ENCODE measurements around the gene LRCH3. TPM values are rescaled to one million over a fixed set of nuclear protein-coding genes. Genes with fewer than 3 reads are reported as not detected.

The LRCH3 gene
- total RNA-seq, 4 donors from 2014 or later = 34.6 to 160 (median 55.2) TPM

- Histone ChIP-seq H3K36me3 (no peaks in the 10 kb centered on the region), H3K9me3 (no peaks in the 10 kb centered on the region), H3K27me3 (no peaks in the 10 kb centered on the region), H3K27ac (replicated peaks in 1 of 4) (peak overlapping the region; percentile 94 to 99 (median 96)), H3K4me1 (peaks cover 32 to 35% (median 34%) of the 10 kb centered on the region in 4 donors), H3K4me3 (peak overlapping the region; percentile 84 to 93 (median 87))
- DNase-seq (ENCODE audit: extremely low spot score) = no peak
- 26% methylated on average over 12 of the region's 12 CpGs for WGBS
- intact Hi-C loops (cut with DNase I) = no loop called here
- TF ChIP-seq POLR2A (IDR thresholded peaks at IDR 0.05; ENCODE audit: low read depth) (no peak), POLR2AphosphoS5 (IDR thresholded peaks at IDR 0.05) (no peak), EP300 (IDR thresholded peaks at IDR 0.05) (no peak), CTCF (IDR thresholded peaks at IDR 0.05) (no peak)
Measured at GRCh38 chr3:197748597-197749314, 42.3 kb upstream of the LRCH3 start.

GRCh38 chr3:197749315-197749600 is 41.8 kb upstream of the LRCH3 start:
- WGBS = 0% methylated on average over 9 of the region's 18 CpGs
- peaks cover 32 to 36% (median 35%) of the 10 kb centered on the region in 4 donors for H3K4me1 ChIP-seq
- TF ChIP-seq POLR2A (IDR thresholded peaks at IDR 0.05; ENCODE audit: low read depth) (no peak), POLR2AphosphoS5 (IDR thresholded peaks at IDR 0.05) (no peak), CTCF (IDR thresholded peaks at IDR 0.05) (no peak), EP300 (IDR thresholded peaks at IDR 0.05) (no peak)

GRCh38 chr3:197749601-197750395 is 41.3 kb upstream of the LRCH3 start, which contains the start of gene FYTTD1:
TSS of gene FYTTD1 (plus strand) at chr3:197749883. CDS start at chr3:197749972, 89 bp downstream.
- no peaks in the 10 kb centered on the region for H3K9me3 ChIP-seq
- H3K27ac ChIP-seq (replicated peaks in 1 of 4) = peak within 1 kb of the TSS; percentile 94 to 99 (median 96)
- DNase-seq (ENCODE audit: extremely low spot score) = peak; percentile 96
- H3K4me3 ChIP-seq = peak within 1 kb of the TSS; percentile 84 to 93 (median 87)
- no peaks in the 10 kb centered on the region for H3K36me3 ChIP-seq
- WGBS = no CpG with 5 or more reads among the region's 104 CpGs
- peak; percentile 54 for TF ChIP-seq POLR2A (IDR thresholded peaks at IDR 0.05; ENCODE audit: low read depth)
- TF ChIP-seq POLR2AphosphoS5 (IDR thresholded peaks at IDR 0.05) = peak; percentile 61 to 89
- TF ChIP-seq CTCF (IDR thresholded peaks at IDR 0.05) = peak; percentile 42 to 69 (median 56)
- TF ChIP-seq EP300 (IDR thresholded peaks at IDR 0.05) = no peak
- H3K4me1 ChIP-seq = peaks cover 32 to 36% (median 35%) of the 10 kb centered on the region in 4 donors
- intact Hi-C loops (cut with DNase I) = loop anchor here (5.0 kb wide), 2 partner anchors 37 to 43 kb away; partner anchors contain the start of gene LRCH3
- no peaks in the 10 kb centered on the region for H3K27me3 ChIP-seq

More at GRCh38 chr3:197749315-197749600, 41.8 kb upstream of the LRCH3 start:
- intact Hi-C loops (cut with DNase I) = no loop called here
- H3K27me3 ChIP-seq = no peaks in the 10 kb centered on the region
- peak overlapping the region; percentile 84 to 93 (median 87) for H3K4me3 ChIP-seq
- H3K9me3 ChIP-seq = no peaks in the 10 kb centered on the region
- H3K27ac ChIP-seq (replicated peaks in 1 of 4) = peak overlapping the region; percentile 94 to 99 (median 96)
- no peaks in the 10 kb centered on the region for H3K36me3 ChIP-seq
- DNase-seq (ENCODE audit: extremely low spot score) = no peak

- H3K36me3 ChIP-seq = no peaks in the 10 kb centered on the region
- H3K4me1 ChIP-seq = peaks cover 32 to 36% (median 35%) of the 10 kb centered on the region in 4 donors
- DNase-seq (ENCODE audit: extremely low spot score) = no peak
- intact Hi-C loops (cut with DNase I) = loop anchor here (5.0 kb wide), 2 partner anchors 38 to 42 kb away; partner anchors contain the start of gene LRCH3
- TF ChIP-seq CTCF (IDR thresholded peaks at IDR 0.05) (peak in 1 of 3 experiments; percentile 27), EP300 (IDR thresholded peaks at IDR 0.05) (no peak), POLR2AphosphoS5 (IDR thresholded peaks at IDR 0.05) (peak; percentile 48 to 55)
- peak overlapping the region; percentile 84 to 93 (median 87) for H3K4me3 ChIP-seq
- H3K9me3 ChIP-seq = no peaks in the 10 kb centered on the region
- peak overlapping the region; percentile 94 to 99 (median 96) for H3K27ac ChIP-seq (replicated peaks in 1 of 4)
- H3K27me3 ChIP-seq = no peaks in the 10 kb centered on the region
- WGBS = 1% methylated on average over 12 of the region's 43 CpGs
Measured at GRCh38 chr3:197750396-197750831, 40.6 kb upstream of the LRCH3 start.

Data from esophagus muscularis mucosa (tissue), 4 donors.